B cell (primary cell): ENCODE results near the gene OLFM2.

ENCODE experiments used
- CTCF ChIP-seq: fragments of 200-600 bp; IDR thresholded peaks from one replicate; pipeline ENCODE4 v1.8.0; 2022; ENCODE audit warnings: antibody characterized with exemption, mild to moderate bottlenecking
- EZH2 ChIP-seq: IDR thresholded peaks from 2 replicates; pipeline ENCODE4 v1.6.1; 2012; ENCODE audit warnings: borderline replicate concordance, low read depth, mild to moderate bottlenecking, moderate library complexity, low read length; ENCODE audit not compliant: insufficient read depth, poor library complexity, severe bottlenecking

GRCh38 chr19:9945319-9945966 lies 9.1 kb upstream of the OLFM2 start:
- TF ChIP-seq CTCF (no peak), EZH2 (no peak)
